Liver (tissue), 9 donors: ENCODE data around the gene IL17A. TPM values are rescaled to one million over a fixed set of nuclear protein-coding genes. Genes with fewer than 3 reads are reported as not detected.

ENCODE experiments used
- DNase-seq: peaks from one replicate; pipeline ENCODE4 v3.0.0-alpha.2; 2017; ENCODE audit warnings: low spot score
- H3K27ac ChIP-seq, 2 donors: one replicate each; pipeline ENCODE4 v1.7.0; 2013; ENCODE audit warnings: inconsistent platforms in 2 of 2, low read length in 2 of 2, control low read depth in 1 of 2, low read depth in 1 of 2, mild to moderate bottlenecking in 1 of 2
- H3K27me3 ChIP-seq, 4 donors: one replicate each; pipeline versions ENCODE4 v1.6.1 to v1.7.0; 2013; ENCODE audit warnings: low read length in 3 of 4, inconsistent platforms in 1 of 4, mild to moderate bottlenecking in 1 of 4, moderate library complexity in 1 of 4; ENCODE audit not compliant: control insufficient read depth in 4 of 4, insufficient read depth in 4 of 4
- H3K36me3 ChIP-seq, 4 donors: one replicate each; pipeline versions ENCODE4 v1.6.1 to v1.7.0; 2013; ENCODE audit warnings: low read length in 3 of 4, mild to moderate bottlenecking in 3 of 4, low read depth in 1 of 4, moderate library complexity in 1 of 4; ENCODE audit not compliant: control insufficient read depth in 4 of 4, insufficient read depth in 3 of 4
- H3K4me1 ChIP-seq, 4 donors: one replicate each; pipeline versions ENCODE4 v1.6.1 to v1.7.0; 2013; ENCODE audit warnings: low read length in 3 of 4, mild to moderate bottlenecking in 3 of 4, moderate library complexity in 1 of 4; ENCODE audit not compliant: control insufficient read depth in 4 of 4, insufficient read depth in 4 of 4
- H3K4me3 ChIP-seq, 3 donors: one replicate each; pipeline versions ENCODE4 v1.6.1 to v1.7.0; 2013; ENCODE audit warnings: low read length in 3 of 3, control low read depth in 1 of 3, low read depth in 1 of 3, mild to moderate bottlenecking in 1 of 3
- H3K9ac ChIP-seq, 2 donors: one replicate each; pipeline ENCODE4 v1.7.0; 2013; ENCODE audit warnings: low read length in 2 of 2, mild to moderate bottlenecking in 2 of 2, moderate library complexity in 2 of 2, control low read depth in 1 of 2, low read depth in 1 of 2
- H3K9me3 ChIP-seq, 4 donors: one replicate each; pipeline versions ENCODE4 v1.6.1 to v1.7.0; 2013; ENCODE audit warnings: low read length in 3 of 4; ENCODE audit not compliant: control insufficient read depth in 4 of 4
- CTCF ChIP-seq: fragments of 150-350 bp; IDR thresholded peaks from 2 replicates; pipeline ENCODE4 v1.5.1; 2017; ENCODE audit warnings: improper control_type of control experiment, low read depth, low read length; ENCODE audit not compliant: missing input control
- FOXA1 ChIP-seq: IDR thresholded peaks from 2 replicates; pipeline ENCODE4 v1.6.1; 2016; ENCODE audit warnings: antibody characterized with exemption
- GABPA ChIP-seq, 2 donors: IDR thresholded peaks in 1 of 2; conservative IDR thresholded peaks in 1 of 2; 2 replicates each; pipeline ENCODE4 v1.6.1; 2016; ENCODE audit warnings: antibody characterized with exemption in 2 of 2, mild to moderate bottlenecking in 1 of 2, moderate library complexity in 1 of 2
- HNF4A ChIP-seq, 2 donors: conservative IDR thresholded peaks; 2 replicates each; pipeline ENCODE4 v1.6.1; 2016; ENCODE audit warnings: antibody characterized with exemption in 2 of 2, mild to moderate bottlenecking in 2 of 2
- JUND ChIP-seq, 2 donors: IDR thresholded peaks; 2 replicates each; pipeline ENCODE4 v1.6.1; 2016; ENCODE audit warnings: antibody characterized with exemption in 2 of 2
- MAX ChIP-seq: IDR thresholded peaks from 2 replicates; pipeline ENCODE4 v1.6.1; 2016; ENCODE audit warnings: antibody characterized with exemption
- NR2F2 ChIP-seq: IDR thresholded peaks from 2 replicates; pipeline ENCODE4 v1.6.1; 2016; ENCODE audit warnings: antibody characterized with exemption
- RAD21 ChIP-seq, 2 donors: IDR thresholded peaks; 2 replicates each; pipeline ENCODE4 v1.6.1; 2016; ENCODE audit warnings: antibody characterized with exemption in 2 of 2, mild to moderate bottlenecking in 2 of 2
- REST ChIP-seq: IDR thresholded peaks from 2 replicates; pipeline ENCODE4 v1.6.1; 2016; ENCODE audit warnings: antibody characterized with exemption, mild to moderate bottlenecking
- TAF1 ChIP-seq: conservative IDR thresholded peaks from 2 replicates; pipeline ENCODE4 v1.6.1; 2016; ENCODE audit warnings: antibody characterized with exemption, mild to moderate bottlenecking
- ZBTB33 ChIP-seq: IDR thresholded peaks from 2 replicates; pipeline ENCODE4 v1.6.1; 2016; ENCODE audit warnings: antibody characterized with exemption
- WGBS: extraction: QIAGEN DNeasy Blood & Tissue Kit; methylation state at CpG from one replicate; pipeline ENCODE4 v1.1.7; 2013; 5-methylcytosine and 5-hydroxymethylcytosine counted together
- polyA plus RNA-seq, 2 donors: library from polyadenylated mRNA; stranded (reverse) in 1 of 2; unstranded in 1 of 2; fragments of 200-250 nt in 1 of 2; fragments of >200 nt in 1 of 2; fragmentation: Nextera tagmentation in 1 of 2; extraction: Ambion mirVana in 1 of 2; gene quantifications; one replicate each; pipeline versions ENCODE4 v1.2.1 to v1.2.3, GENCODE V29; 2013 to 2015
- total RNA-seq, 2 donors: library from RNA; depleted of rRNA; stranded (reverse); fragments of >200 nt; gene quantifications; one replicate each; pipeline ENCODE4 v1.2.3, GENCODE V29; 2014
- donor health status: healthy.
- donor health status: healthy.
- donor health status: healthy.
- donor health status: healthy.
- donor health status: healthy.

The IL17A gene
- total and polyA plus RNA-seq, 4 donors = not detected

GRCh38 chr6:52152070-52152423 is 34.1 kb upstream of the IL17A start (continued):
- no peak for TF ChIP-seq ZBTB33

GRCh38 chr6:52152711-52153160 is 33.4 kb upstream of the IL17A start:
- no peak overlapping the region for H3K27ac ChIP-seq
- no peaks in the 10 kb centered on the region for H3K27me3 ChIP-seq

GRCh38 chr6:52154381-52154780 is 31.8 kb upstream of the IL17A start:
- TF ChIP-seq NR2F2 = no peak
- TF ChIP-seq CTCF = no peak
- TF ChIP-seq GABPA (IDR thresholded peaks at IDR 0.05 in 1 of 2, conservative IDR thresholded peaks at IDR 0.05 in 1 of 2) = no peak
- TF ChIP-seq JUND (IDR thresholded peaks at IDR 0.05) = no peak
- TF ChIP-seq ZBTB33 = no peak
- no peak for TF ChIP-seq RAD21 (IDR thresholded peaks at IDR 0.05)
- no peak for TF ChIP-seq MAX
- no peak for TF ChIP-seq FOXA1
- Histone ChIP-seq H3K9ac (no peak overlapping the region), H3K27me3 (no peaks in the 10 kb centered on the region), H3K36me3 (no peaks in the 10 kb centered on the region), H3K9me3 (no peaks in the 10 kb centered on the region), H3K4me3 (no peak overlapping the region), H3K4me1 (peaks cover 0 to 4% (median 0%) of the 10 kb centered on the region in 4 donors), H3K27ac (no peak overlapping the region)
- WGBS = 88% methylated on average over 3 of the region's 3 CpGs
- no peak for DNase-seq

More at GRCh38 chr6:52152711-52153160, 33.4 kb upstream of the IL17A start:
- WGBS = 77% methylated on average over 7 of the region's 7 CpGs
- Histone ChIP-seq H3K9me3 (no peaks in the 10 kb centered on the region), H3K9ac (no peak overlapping the region), H3K4me3 (no peak overlapping the region), H3K36me3 (no peaks in the 10 kb centered on the region), H3K4me1 (peaks cover 0 to 4% (median 0%) of the 10 kb centered on the region in 4 donors)
- TF ChIP-seq TAF1 = no peak
- TF ChIP-seq REST = no peak
- no peak for TF ChIP-seq NR2F2
- no peak for TF ChIP-seq ZBTB33
- no peak for TF ChIP-seq HNF4A (conservative IDR thresholded peaks at IDR 0.05)
- TF ChIP-seq GABPA (IDR thresholded peaks at IDR 0.05 in 1 of 2, conservative IDR thresholded peaks at IDR 0.05 in 1 of 2) = no peak
- no peak for DNase-seq
